ENCODE measurements around the gene KANK3. TPM values are rescaled to one million over a fixed set of nuclear protein-coding genes. Genes with fewer than 3 reads are reported as not detected.

The KANK3 gene
- 5.9 to 7.3 TPM (median 6.7 TPM) in 5 replicates for total RNA-seq (2022; extraction: Qiagen RNA extraction)

DNA sequence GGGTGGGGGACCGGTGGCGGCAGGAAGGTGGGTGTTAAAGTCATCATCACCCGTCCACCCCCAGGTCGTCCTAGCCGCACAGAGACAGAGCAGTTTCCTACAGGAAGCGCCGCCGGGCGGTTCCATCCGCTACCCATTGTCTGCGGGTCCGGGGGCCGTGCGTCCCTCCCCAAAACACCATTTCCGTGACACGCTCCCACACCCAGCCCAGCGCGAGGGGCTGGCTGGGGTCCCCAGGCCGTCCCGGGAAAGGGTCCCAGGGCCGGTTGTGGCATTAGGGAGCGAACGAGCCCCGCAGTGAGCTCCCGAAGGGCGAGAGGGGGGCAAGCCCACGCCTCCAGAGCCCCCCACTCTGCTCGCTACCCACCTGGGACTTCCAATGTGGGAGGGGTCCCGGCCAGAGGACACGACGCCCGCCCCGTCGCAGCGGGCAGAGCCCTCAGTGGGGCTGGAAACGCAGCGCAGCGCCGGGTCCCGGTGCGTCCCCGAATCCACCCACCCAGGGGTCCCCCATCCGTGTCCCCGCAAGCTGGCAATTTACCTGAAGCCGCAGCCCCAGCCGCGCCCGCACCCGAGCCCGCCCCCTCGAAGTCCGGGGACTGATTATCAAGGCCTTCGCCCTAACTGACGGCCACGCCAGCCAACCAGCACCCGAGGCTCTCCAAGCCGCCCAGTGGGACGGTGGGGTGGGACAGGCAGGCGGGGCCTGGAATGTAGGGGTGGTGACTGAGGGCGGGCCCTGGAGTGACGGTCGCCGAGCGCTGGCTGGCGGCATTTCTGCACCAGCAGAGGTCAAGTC is at the start of gene KANK3:
Gene KANK3, minus strand, starts transcription at position 579 of the 799 bp plus-strand sequence. CDS start 5,434 bp downstream, outside the sequence.

GRCh38 chr19:8389891-8390616 is 47.0 kb upstream of the KANK3 start, which contains the start of gene RAB11B:
RAB11B (plus strand) TSS chr19:8390360; CDS start chr19:8390417, 57 bp downstream.

GRCh38 chr19:8363803-8364771 is 21.0 kb upstream of the KANK3 start, which contains the start of gene ANGPTL4:
ANGPTL4 (plus strand) TSS chr19:8364155; CDS start chr19:8364322, 167 bp downstream.

DNA sequence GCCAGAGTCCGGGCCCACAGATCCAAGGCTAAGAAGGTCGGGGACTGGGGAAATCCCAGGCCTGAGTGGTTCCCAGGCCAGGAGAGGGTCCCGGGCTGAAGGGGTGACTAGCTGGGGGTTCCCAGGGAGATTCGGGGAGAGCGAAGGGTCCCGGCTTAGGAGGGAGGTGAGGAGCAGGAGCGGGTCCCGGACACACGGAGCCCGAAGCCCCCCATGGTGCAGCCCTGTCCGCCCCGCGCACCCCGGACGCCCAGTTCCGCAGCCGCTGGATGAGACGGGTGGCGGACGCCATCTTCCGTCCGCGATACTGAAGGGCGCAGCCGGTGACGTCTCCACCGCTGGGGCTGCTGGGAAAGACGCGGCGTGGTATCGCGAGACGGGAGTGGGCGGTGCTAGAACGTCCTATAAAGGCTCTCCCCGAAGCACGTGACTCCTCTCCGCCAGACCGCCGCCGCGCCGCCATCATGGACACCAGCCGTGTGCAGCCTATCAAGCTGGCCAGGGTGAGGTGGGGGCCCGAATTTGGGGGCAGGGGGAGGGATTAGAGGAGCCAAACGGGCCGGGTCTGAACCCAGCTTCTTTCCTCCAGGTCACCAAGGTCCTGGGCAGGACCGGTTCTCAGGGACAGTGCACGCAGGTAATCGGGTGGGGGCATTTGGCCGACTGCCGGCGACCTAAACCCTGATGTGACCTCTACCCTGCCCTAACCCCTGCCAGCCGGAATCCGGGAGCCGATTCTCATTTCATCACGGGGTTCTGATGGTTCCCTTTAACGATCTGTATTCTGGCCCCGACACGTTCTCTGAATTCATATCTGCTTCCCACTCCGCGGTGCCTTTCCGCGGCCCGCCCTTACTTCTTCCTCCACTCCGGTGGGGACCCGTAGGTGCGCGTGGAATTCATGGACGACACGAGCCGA is 21.7 kb downstream of the KANK3 start, which contains the start of the genes NDUFA7 and RPS28:
Gene NDUFA7, minus strand, starts transcription at position 309 of the 919 bp plus-strand sequence. Its CDS starts 17 bp downstream, at position 292.
Gene RPS28, plus strand, starts transcription at position 430 of the 919 bp plus-strand sequence. Its CDS starts 35 bp downstream, at position 465.

GRCh38 chr19:8307965-8308866 is 34.8 kb downstream of the KANK3 start, which contains the start of gene CD320:
CD320 (minus strand) TSS chr19:8308358; CDS start chr19:8308290, 68 bp downstream.

Other genes starting within 250 kb of the KANK3 start
- gene FBN3, start 193.7 kb downstream of the KANK3 start, total RNA-seq (2022; extraction: Qiagen RNA extraction) = not detected in 5 replicates
- 2.9 to 3.7 TPM (median 3.1 TPM) in 5 replicates for gene CERS4, start 133.9 kb downstream of the KANK3 start, total RNA-seq (2022; extraction: Qiagen RNA extraction)
- 56.8 to 90.1 TPM (median 81.0 TPM) in 5 replicates for gene CD320, start 34.9 kb downstream of the KANK3 start, total RNA-seq (2022; extraction: Qiagen RNA extraction)
- 57.4 to 95.2 TPM (median 87.8 TPM) in 5 replicates for gene NDUFA7, start 21.9 kb downstream of the KANK3 start, total RNA-seq (2022; extraction: Qiagen RNA extraction)
- 445 to 866 TPM (median 752 TPM) in 5 replicates for gene RPS28, start 21.8 kb downstream of the KANK3 start, total RNA-seq (2022; extraction: Qiagen RNA extraction)
- 529 to 725 TPM (median 587 TPM) in 5 replicates for gene ANGPTL4, start 20.9 kb upstream of the KANK3 start, total RNA-seq (2022; extraction: Qiagen RNA extraction)
- 95.9 to 109 TPM (median 100 TPM) in 5 replicates for gene RAB11B, start 47.1 kb upstream of the KANK3 start, total RNA-seq (2022; extraction: Qiagen RNA extraction)
- 14.6 to 20.3 TPM (median 19.3 TPM) in 5 replicates for gene MARCHF2, start 70.0 kb upstream of the KANK3 start, total RNA-seq (2022; extraction: Qiagen RNA extraction)
- gene HNRNPM, start 101.7 kb upstream of the KANK3 start, total RNA-seq (2022; extraction: Qiagen RNA extraction) = 225 to 256 TPM (median 253 TPM) in 5 replicates
- 0.10 to 0.27 TPM (median 0.17 TPM) in 5 replicates for gene PRAM1, start 159.4 kb upstream of the KANK3 start, total RNA-seq (2022; extraction: Qiagen RNA extraction)
- 13.9 to 19.6 TPM (median 17.6 TPM) in 5 replicates for gene ZNF414, start 170.9 kb upstream of the KANK3 start, total RNA-seq (2022; extraction: Qiagen RNA extraction)
- 0.22 to 0.39 TPM (median 0.28 TPM) in 5 replicates for gene MYO1F, start 234.2 kb upstream of the KANK3 start, total RNA-seq (2022; extraction: Qiagen RNA extraction)

All from A549 treated with dexamethasone at 1 μM for 4 hours (cell line).